MV-4-11 (cell line): Measurements from ENCODE around the gene ACTL7A.
"Not testable (repeated sequence)": the region's sequence is repeated elsewhere in the genome, so short reads cannot be mapped to it uniquely, and the experiment has no call there.

Experiments
- DNase-seq: peaks from one replicate; lab custom pipeline; 2025; lab: John Stamatoyannopoulos, UW

Gene ACTL7A

GRCh38 chr9:108880738-108881316 lies 18.8 kb downstream of the ACTL7A start:
- no peak for DNase-seq

GRCh38 chr9:108882052-108882888 lies 20.2 kb downstream of the ACTL7A start:
- DNase-seq = no peak

- no peak for DNase-seq
These were observed 21.0 kb downstream of the ACTL7A start for GRCh38 chr9:108883085-108883484.

GRCh38 chr9:108884701-108885100 lies 22.6 kb downstream of the ACTL7A start:
- DNase-seq = no peak

GRCh38 chr9:108885643-108886348 lies 23.7 kb downstream of the ACTL7A start:
- peak; percentile 78 for DNase-seq

- DNase-seq = not testable (repeated sequence)
These were observed 24.7 kb downstream of the ACTL7A start for GRCh38 chr9:108886594-108887271.

- DNase-seq = peak; percentile 22
These were observed 27.6 kb downstream of the ACTL7A start for GRCh38 chr9:108889649-108890067.

GRCh38 chr9:108894225-108894997 lies 32.3 kb downstream of the ACTL7A start:
- no peak for DNase-seq

- DNase-seq = no peak
These were observed 35.4 kb downstream of the ACTL7A start for GRCh38 chr9:108897324-108898096.

- DNase-seq = not testable (repeated sequence)
These were observed 37.1 kb downstream of the ACTL7A start for GRCh38 chr9:108899023-108899695.

- DNase-seq = no peak
These were observed 38.1 kb downstream of the ACTL7A start for GRCh38 chr9:108900176-108900575.

- DNase-seq = no peak
These were observed 41.5 kb downstream of the ACTL7A start for GRCh38 chr9:108903420-108904103.

GRCh38 chr9:108904161-108904560 lies 42.1 kb downstream of the ACTL7A start:
- DNase-seq = no peak

- no peak for DNase-seq
These were observed 43.4 kb downstream of the ACTL7A start for GRCh38 chr9:108905494-108905893.

GRCh38 chr9:108910402-108910801 lies 48.3 kb downstream of the ACTL7A start:
- DNase-seq = no peak

GRCh38 chr9:108910914-108911313 lies 48.8 kb downstream of the ACTL7A start:
- DNase-seq = no peak

GRCh38 chr9:108911820-108912219 lies 49.8 kb downstream of the ACTL7A start:
- no peak for DNase-seq
